Breast epithelium (tissue), 4 donors: ENCODE data around the gene MAN2A1. TPM values are rescaled to one million over a fixed set of nuclear protein-coding genes. Genes with fewer than 3 reads are reported as not detected.

Experiments
- DNase-seq, 2 donors: peaks; one replicate each; pipeline ENCODE4 v3.0.0-alpha.2; 2019; ENCODE audit warnings: low spot score in 2 of 2
- H3K27ac ChIP-seq, 2 donors: fragments of 200-600 bp; sonication (generic) in 1 of 2; one replicate each; pipeline ENCODE4 v1.5.1; 2016 to 2019; ENCODE audit warnings: mild to moderate bottlenecking in 1 of 2
- H3K27me3 ChIP-seq, 2 donors: fragments of 200-600 bp; sonication (generic) in 1 of 2; one replicate each; pipeline versions ENCODE4 v1.5.1 to v1.6.0; 2017 to 2019; ENCODE audit warnings: control low read depth in 1 of 2, mild to moderate bottlenecking in 1 of 2
- H3K36me3 ChIP-seq: fragments of 200-600 bp; one replicate; pipeline ENCODE4 v1.5.1; 2019
- H3K4me1 ChIP-seq, 2 donors: fragments of 200-600 bp; sonication (generic); one replicate each; pipeline ENCODE4 v1.5.1; 2016 to 2019; ENCODE audit warnings: control low read depth in 1 of 2
- H3K4me3 ChIP-seq, 3 donors: fragments of 200-600 bp; sonication (generic); 1 replicate in 2 of 3; 2 replicates in 1 of 3; pipeline ENCODE4 v1.5.1; 2016 to 2019; ENCODE audit warnings: mild to moderate bottlenecking in 3 of 3, moderate library complexity in 2 of 3
- H3K9me3 ChIP-seq, 2 donors: fragments of 200-600 bp; sonication (generic) in 1 of 2; one replicate each; pipeline ENCODE4 v1.5.1; 2016 to 2019; ENCODE audit warnings: control low read depth in 1 of 2
- CTCF ChIP-seq, 3 donors: fragments of 450-650 bp; IDR thresholded peaks; one replicate each; pipeline ENCODE4 v1.5.1; 2016 to 2017; ENCODE audit warnings: antibody characterized with exemption in 3 of 3, mild to moderate bottlenecking in 3 of 3, moderate library complexity in 3 of 3
- POLR2A ChIP-seq: fragments of 450-650 bp; IDR thresholded peaks from one replicate; pipeline ENCODE4 v1.6.1; 2016; ENCODE audit warnings: antibody characterized with exemption, mild to moderate bottlenecking, moderate library complexity
- POLR2AphosphoS5 ChIP-seq, 3 donors: sonication (generic); formaldehyde crosslinking; IDR thresholded peaks; one replicate each; pipeline ENCODE4 v1.6.1; 2017; ENCODE audit warnings: antibody characterized with exemption in 3 of 3
- intact Hi-C: fragments of 100-400 bp; cut with DNase I; formaldehyde crosslinking; loops from one replicate; pipeline ENCODE4 v1.15.1; 2023; ENCODE audit warnings: low total_unique reads
- total RNA-seq, 3 donors: library from RNA; depleted of rRNA; stranded (reverse); fragments of >200 nt; gene quantifications; one replicate each; pipeline ENCODE4 v1.1.0, GENCODE V29; 2016

Gene MAN2A1
- total RNA-seq, 3 donors from 2014 or later: 57.9 to 68.6 (median 63.3) TPM

DNA sequence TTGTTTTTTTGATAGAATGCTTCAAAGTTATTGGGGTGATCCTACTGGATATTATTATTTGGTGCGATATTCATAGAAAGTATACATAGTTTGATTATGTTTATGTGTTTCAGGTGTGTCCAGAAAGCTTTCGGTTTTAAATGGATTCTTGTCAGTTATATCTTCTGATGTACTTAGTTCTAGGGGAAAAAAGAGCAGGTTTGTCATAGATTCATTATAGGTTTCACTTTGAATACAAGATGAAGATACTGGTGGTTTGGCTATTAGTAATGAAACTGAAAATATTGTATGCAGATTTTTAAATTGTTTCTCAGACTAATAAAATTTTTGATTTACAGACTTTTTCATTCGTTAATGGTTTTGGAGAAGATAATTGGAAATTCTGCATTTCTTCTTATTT lies 98.9 kb downstream of the MAN2A1 start:
- Histone ChIP-seq H3K4me3 (no peak overlapping the region), H3K36me3 (no peaks in the 10 kb centered on the region), H3K27me3 (no peaks in the 10 kb centered on the region), H3K9me3 (no peaks in the 10 kb centered on the region), H3K4me1 (no peaks in the 10 kb centered on the region), H3K27ac (no peak overlapping the region)
- intact Hi-C loops: no loop called here
- DNase-seq: no peak
- TF ChIP-seq CTCF (IDR thresholded peaks at IDR 0.05) (no peak), POLR2AphosphoS5 (IDR thresholded peaks at IDR 0.05) (no peak)

DNA sequence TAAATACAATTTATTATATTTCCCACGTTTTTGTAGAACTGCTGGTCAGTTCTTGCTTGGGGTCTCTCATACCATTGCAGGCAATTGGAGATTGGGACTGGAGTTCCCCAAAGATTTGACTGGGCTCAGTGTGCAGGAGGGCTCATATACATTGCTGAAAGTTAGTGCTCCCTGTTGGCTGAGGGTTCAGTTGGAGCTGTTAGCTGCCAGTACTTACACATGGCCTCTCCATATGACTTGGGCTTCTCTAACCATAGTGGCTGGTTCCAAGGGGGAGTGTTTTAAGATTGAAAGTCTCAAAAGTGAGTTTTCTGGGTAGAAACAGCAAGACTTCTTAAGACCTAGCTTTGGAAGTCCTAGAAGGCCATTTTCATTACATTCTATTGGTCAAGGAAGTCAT lies 102.9 kb downstream of the MAN2A1 start:
- no peaks in the 10 kb centered on the region for H3K9me3 ChIP-seq
- no peaks in the 10 kb centered on the region for H3K36me3 ChIP-seq
- intact Hi-C loops: no loop called here
- TF ChIP-seq POLR2AphosphoS5 (IDR thresholded peaks at IDR 0.05): no peak
- TF ChIP-seq POLR2A: no peak
- TF ChIP-seq CTCF (IDR thresholded peaks at IDR 0.05): no peak
- DNase-seq: no peak
- H3K27ac ChIP-seq: no peak overlapping the region
- no peaks in the 10 kb centered on the region for H3K4me1 ChIP-seq
- no peak overlapping the region for H3K4me3 ChIP-seq
- H3K27me3 ChIP-seq: no peaks in the 10 kb centered on the region

DNA sequence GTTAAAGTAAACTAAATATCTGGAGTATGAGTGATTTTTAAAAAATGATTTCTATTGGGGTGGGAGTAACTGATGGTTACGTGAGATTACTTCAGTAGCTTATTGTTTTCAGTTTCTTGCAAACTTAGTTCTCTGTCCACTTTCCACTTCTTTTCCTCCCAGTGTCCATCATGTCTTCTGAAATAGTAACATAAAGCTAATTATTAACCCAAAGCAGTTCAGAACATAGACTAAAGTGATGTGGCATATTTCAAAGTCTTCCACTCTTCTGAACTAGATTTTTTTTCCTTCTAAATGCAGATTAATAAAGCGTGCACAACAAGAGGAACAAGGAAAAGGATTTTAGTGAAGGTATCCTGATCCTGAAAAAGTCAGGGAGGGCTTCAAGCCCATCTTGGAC lies 114.1 kb downstream of the MAN2A1 start:
- Histone ChIP-seq H3K4me3 (no peak overlapping the region), H3K9me3 (no peaks in the 10 kb centered on the region), H3K27ac (no peak overlapping the region), H3K4me1 (no peaks in the 10 kb centered on the region), H3K27me3 (no peaks in the 10 kb centered on the region), H3K36me3 (no peaks in the 10 kb centered on the region)
- TF ChIP-seq CTCF (IDR thresholded peaks at IDR 0.05) (no peak), POLR2A (no peak), POLR2AphosphoS5 (IDR thresholded peaks at IDR 0.05) (no peak)
- intact Hi-C loops: no loop called here
- DNase-seq: no peak

DNA sequence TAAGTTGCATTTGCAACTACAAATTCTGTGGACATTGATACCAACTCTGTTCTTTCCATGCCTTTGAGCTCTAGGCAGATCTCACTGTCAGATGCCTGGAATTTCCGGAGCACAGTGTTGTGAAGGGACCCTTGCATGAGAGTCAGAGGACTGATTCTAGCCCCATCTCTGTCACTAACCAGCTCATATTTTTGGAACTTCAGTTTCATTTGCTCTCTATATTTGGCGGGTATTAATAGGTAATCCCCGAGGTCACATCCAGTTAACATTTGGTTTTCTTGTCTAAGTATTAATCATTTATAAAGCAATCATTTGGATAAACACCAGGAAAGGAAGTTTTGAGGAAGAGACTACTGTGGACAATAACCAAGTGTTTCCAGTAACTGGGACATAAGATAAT lies 115.7 kb downstream of the MAN2A1 start:
- H3K9me3 ChIP-seq: no peaks in the 10 kb centered on the region
- no peak overlapping the region for H3K27ac ChIP-seq
- TF ChIP-seq POLR2A (no peak), CTCF (IDR thresholded peaks at IDR 0.05) (no peak), POLR2AphosphoS5 (IDR thresholded peaks at IDR 0.05) (no peak)
- no peak overlapping the region for H3K4me3 ChIP-seq
- intact Hi-C loops: loop anchor here (5.0 kb wide), 1 partner anchor 938 kb away; no protein-coding TSS in a partner anchor
- DNase-seq: no peak
- H3K4me1 ChIP-seq: no peaks in the 10 kb centered on the region
- no peaks in the 10 kb centered on the region for H3K27me3 ChIP-seq
- H3K36me3 ChIP-seq: no peaks in the 10 kb centered on the region

GRCh38 chr5:109805883-109806282 lies 116.2 kb downstream of the MAN2A1 start:
- Histone ChIP-seq H3K27me3 (no peaks in the 10 kb centered on the region), H3K27ac (no peak overlapping the region), H3K4me1 (no peaks in the 10 kb centered on the region), H3K36me3 (no peaks in the 10 kb centered on the region), H3K4me3 (no peak overlapping the region), H3K9me3 (no peaks in the 10 kb centered on the region)
- no peak for DNase-seq
- TF ChIP-seq POLR2AphosphoS5 (IDR thresholded peaks at IDR 0.05) (no peak), CTCF (IDR thresholded peaks at IDR 0.05) (no peak), POLR2A (no peak)
- intact Hi-C loops: loop anchor here (5.0 kb wide), 1 partner anchor 939 kb away; no protein-coding TSS in a partner anchor
